ENCODE results near the gene MAGI2.

DNA sequence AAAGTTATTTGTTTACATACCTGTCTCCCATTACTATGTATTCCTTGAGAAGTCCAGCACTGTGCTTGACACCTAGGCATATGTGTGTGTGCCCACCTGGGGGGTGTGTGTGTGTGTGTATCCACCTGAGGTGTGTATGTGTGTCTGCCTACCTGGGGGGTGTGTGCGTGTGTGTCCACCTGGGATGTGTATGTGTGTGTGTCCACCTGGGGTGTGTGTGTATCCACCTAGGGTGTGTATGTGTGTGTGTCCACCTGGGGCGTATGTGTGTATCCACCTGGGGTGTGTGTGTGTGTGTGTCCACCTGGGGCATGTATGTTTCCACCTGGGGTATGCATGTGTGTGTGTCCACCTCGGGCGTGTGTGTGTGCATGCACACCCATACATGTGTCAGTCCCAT, 1051.4 kb downstream of the MAGI2 start:
- TF ChIP-seq POLR2A (IDR thresholded peaks at IDR 0.05), result no peak
- no peak for TF ChIP-seq CTCF (IDR thresholded peaks at IDR 0.05)
- TF ChIP-seq EP300 (IDR thresholded peaks at IDR 0.05), result no peak

Measured in ovary (tissue), 3 donors.